GM21723 (cell line): ENCODE measurements around the gene TMEM255B.

Experiments used
- ATAC-seq: cut with Tn5 transposase; IDR thresholded peaks from one replicate; pipeline ENCODE4 v1.9.1; 2021; ENCODE audit warnings: mild to moderate bottlenecking, moderate library complexity; ENCODE audit not compliant: unreplicated experiment

The TMEM255B gene

DNA sequence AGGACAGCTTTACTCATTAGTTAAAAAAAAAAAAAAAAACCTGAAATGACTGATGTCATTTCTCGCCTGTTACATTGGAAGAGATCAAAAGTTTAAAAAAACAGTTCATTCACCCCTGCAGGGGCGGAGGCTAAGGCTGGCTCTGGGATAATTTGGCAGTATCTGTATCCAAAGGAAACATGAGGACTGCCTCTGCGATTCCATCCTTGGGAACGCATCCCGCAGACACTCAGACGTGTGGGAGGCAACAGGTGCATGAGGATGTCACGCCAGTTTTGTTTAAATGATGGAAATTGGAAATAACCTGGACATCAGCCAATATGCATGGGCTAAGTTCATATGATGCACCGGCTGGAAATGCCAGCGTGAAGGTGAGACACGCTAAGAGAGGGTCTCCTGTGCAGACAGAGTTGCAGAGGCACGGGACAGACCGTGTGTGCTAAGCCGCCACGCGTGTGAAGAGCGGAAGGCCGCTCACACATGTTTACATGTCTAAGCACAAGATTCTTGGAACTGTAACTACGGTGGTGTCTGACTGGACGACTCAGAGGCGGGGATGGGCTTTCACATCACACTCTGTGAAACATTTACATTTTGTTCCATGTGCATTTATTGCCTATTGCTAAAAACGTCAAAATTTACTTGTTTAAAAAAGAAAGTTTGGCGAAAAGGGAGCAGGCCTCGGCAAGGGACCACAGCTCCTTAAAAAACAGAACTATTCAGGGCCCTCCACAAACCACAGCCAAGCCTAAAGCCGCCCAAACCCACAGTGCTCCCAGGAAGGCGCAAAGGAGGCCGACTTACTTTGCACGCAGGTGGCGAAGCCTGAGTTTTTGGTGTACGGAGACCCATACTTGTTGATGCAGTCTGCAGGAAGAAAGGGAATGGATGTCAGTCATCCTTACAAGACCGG lies 87.0 kb downstream of the TMEM255B start:
- ATAC-seq = no peak

DNA sequence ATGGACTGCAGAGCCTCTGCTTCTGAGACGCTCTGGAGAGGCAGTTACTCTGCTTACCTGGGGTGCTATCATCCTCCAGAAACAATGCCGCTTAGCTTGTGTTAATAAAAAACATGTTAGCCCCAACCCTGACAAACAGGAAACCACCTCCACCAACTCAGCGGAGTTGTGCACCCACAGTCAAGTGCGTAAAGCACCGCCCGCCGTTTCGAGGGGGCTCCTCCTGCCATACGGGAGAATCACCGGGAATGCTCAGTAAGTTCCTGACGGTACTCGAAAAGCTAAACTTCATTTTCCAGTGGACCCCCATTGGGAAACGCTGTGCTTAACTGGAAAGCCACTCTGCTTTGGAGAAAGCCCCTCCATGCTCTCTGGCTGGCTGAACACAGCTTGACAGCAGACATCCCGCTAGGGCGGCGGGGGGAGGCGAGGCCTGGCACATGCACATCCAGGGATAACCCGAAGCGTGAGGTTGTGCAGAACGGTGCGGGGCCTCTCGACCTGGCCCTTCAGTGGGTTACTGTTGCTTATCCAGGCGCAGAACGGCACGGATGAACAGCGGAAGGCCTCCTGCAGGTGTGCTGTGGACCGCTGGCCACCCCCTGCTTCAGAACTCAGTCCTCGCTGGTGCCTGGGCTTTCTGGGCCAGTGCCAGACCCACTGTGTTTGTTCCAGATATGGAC lies 87.8 kb downstream of the TMEM255B start:
- no peak for ATAC-seq

DNA sequence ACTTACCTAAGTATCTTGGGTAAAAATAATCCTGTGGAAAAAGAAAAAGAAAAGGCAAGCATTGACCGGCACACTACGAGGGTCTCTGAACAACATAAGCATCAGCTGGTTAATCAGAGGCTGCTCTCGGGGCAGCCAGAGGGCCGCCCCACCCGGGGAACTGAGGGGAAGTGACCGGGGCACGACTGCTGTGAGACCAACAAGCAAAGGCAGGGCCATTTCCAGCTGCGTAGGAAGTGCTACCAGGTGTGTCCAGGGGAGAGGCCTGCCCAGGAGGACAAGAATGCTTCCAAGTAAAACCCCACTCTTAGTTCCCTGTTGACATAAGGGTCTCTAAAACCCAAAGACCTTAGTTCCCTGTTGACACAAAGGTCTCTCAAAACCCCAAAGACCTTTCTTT lies 89.0 kb downstream of the TMEM255B start:
- no peak for ATAC-seq

DNA sequence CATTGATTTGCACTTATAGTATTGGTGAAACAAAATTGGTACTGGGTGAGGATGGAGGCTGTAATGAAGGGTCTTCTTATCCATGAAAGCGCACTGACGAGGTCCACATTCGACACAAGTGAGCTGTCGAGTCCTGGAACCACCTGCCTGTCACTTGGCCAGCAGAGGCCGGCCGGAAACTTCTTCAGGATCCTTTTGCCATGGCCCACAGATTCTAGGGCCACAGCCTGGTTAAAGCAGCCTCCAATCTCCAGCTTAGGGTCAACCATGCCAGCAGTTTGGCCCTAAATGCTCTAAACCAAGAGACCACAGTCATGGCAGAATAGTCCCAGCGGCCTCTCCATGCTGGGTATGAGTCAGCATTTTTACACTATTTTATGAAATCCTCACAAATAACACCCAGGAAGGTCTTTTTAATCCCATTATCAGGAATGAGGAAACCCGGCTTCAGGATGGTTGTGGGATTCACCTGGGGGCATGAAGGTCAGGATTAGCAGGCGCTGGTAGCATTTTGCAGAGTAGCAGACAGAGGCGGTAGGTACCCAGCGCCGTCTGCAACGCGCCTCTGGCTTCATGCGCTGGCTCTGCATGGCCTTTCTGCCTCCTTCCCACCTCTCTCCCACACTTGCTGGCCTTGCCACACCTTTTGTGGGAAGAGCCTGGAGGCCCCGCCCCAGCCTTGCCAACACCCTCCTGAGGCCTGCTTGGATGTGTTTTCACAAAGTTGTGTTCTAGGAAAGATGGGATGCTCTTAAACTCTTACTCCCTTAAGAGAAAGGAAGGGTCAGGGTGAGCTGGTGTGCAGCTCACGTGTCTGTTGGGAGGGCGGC lies 89.6 kb downstream of the TMEM255B start:
- no peak for ATAC-seq

DNA sequence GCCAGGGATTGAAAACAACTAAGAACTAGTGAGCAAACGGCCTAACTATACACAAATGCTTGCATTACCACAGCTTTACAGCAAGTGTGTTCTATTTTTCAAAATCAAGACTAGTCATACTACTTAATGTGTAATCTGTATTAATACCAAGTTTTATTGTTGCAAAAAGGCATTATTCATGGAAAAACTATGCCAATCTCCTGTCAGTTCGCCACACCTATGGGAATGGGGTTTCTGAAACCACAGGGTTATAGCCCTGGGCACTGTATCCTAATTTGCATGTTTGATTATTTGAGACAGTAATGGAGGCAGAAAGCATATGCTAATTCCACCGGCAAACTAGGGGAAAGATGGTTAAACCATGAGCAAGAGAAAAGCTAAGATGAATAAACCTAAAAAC lies 90.5 kb downstream of the TMEM255B start:
- no peak for ATAC-seq

DNA sequence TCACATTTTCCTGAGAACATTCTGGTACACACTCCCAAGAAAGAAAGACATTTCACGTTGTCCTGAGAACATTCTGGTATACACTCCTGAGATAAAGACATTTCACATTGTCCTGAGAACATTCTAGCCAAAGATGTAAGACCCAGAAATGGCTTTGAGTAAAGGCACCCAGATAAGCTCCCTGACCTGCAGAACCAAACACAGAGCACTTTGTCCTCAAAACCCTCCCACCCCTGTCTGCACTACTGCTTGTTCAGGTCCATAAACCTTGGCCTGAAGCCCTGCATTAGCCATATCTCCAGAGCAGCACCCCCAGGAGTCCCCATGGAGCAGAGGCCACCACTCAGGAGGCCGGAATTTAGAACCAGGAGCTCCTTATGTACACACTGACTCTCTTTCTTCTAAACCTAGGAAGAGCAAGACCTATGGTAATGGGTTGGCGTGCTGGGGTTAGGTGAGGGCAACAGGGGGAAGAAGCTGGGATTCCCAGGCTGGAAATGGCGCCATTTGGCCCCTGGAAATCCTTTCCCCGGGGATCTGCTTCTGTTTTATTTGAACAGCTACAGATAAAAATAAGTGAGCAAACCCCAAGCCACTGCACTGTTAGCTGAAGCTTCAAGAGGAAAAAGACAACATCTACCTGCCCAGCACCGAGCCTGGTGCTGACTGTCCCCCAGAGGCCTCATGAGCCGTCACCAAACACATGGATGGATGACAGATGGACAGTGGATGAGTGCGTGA lies 91.1 kb downstream of the TMEM255B start:
- ATAC-seq = no peak

DNA sequence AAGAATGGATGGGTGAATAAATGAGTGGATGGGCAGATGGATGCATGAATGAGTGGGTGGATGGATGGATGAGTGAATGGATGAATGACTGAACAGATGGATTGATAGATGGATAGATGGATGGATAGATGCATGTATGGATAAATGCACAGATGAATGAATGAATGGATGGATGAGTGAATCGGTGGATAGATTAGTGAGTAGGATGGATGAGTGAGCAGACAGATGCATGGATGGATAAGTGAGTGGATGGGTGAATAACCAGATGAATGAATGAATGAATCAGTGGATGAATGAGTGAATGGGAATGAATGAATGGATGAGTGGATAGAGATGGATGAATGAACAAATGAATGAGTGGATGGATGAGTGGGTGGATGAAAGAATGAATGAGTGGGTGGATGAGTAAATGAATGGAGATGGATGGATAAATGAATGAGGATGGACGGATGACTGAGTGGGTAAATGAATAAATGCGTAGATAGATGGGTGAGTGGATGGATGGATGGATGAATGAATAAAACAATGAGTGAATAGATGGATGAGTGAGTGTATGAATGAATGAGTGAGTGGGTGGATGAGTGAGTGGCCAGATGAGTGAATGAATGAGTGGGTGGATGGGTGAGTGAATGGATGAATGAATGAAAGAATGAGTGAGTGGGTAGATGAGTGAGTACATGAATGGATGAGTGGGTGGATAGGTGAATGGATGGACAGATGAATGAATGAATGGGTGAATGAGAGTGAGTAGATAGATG lies 91.9 kb downstream of the TMEM255B start:
- ATAC-seq = no peak

DNA sequence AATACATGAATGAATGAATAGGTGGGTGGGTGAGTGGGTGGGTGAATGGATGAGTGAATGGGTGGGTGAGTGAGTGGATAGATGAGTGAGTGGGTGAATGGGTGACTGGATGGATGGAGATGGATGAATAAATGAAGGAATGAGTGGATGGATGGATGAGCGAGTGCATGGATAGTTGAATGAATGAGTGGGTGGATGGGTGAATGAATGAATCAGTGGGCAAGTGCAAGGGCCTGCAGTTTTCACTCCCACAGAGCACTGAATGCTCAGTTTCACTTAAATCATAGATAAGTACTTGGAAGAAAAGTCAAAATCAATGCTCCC lies 92.4 kb downstream of the TMEM255B start:
- ATAC-seq = no peak

DNA sequence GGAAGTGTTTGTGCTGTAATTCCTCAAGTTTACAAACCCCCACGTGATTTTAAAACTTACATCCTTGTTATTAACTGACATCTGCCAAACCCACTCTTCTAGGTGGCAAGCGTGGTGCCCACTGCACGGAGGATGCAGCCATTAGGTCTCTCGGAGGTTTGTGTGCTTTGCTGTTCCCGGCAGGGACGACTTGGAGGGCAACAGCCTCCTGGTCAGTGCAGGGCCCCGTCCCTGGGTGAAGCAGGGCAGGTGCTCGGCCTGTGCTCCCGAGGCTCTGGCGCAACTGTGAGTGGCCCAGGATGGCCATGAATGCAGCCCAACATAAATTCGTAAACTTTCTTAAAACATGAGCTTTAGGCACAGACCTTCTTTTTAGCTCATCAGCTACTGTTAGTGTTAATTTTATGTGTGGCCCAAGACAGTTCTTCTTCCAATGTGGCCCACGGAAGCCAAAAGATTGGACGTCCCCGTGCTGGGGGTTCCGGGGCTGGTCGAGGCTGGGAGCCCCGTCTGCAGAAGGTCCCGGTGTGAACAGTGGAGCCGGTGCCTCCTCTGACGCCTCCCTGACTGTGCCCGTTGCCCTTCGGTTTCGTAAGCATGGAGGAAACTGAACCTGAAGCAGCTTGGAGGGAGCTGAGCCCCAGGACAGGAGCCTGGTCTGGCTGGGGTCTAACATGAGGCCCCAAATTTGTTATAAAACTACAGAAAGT lies 93.0 kb downstream of the TMEM255B start:
- ATAC-seq = no peak

DNA sequence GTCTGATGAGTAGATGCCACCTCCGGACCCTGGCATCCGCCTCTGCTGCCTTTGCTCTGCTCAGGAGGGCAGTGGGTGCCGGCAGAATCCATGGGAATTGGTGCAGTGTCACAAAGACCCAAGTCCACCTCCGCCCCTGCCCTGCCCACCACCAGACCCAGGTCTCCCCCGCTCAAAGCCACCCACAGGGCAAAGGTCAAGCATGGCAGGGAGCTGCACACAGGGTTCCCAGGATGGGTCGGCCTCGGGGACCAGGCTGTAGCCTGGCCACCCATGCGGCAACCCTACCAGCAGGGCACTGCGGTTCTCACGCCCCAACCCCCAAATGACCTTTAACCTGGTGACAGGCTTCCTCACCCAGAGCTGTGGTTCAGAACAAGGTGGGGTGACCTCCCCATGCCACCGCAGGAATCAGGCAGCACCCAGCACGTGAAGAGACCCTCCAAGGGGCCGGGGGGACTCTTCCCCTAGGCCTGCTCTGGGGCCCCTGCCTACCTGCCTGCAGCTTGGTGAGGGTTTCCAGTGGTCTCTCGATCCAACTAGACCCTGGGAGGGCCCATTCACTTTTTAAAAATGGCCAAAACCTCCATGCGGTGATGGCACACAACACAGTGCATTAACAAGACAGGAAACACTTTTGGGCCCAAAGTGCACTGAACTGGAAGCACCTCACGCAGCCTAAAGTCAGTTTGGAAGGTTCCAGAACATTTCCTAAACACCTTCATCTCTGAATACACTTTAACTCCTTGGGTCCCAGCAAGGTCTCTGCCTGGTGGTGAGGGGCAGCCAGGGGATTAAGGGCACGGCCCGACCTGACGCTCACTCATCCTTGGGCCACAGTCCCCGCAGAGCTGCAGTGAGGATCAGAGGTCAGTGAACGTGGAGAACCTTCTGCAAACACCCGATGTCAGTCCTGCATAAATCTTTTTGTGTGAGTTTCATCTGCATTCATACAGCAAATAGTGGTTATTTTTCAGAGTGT lies 93.8 kb downstream of the TMEM255B start:
- ATAC-seq = no peak

DNA sequence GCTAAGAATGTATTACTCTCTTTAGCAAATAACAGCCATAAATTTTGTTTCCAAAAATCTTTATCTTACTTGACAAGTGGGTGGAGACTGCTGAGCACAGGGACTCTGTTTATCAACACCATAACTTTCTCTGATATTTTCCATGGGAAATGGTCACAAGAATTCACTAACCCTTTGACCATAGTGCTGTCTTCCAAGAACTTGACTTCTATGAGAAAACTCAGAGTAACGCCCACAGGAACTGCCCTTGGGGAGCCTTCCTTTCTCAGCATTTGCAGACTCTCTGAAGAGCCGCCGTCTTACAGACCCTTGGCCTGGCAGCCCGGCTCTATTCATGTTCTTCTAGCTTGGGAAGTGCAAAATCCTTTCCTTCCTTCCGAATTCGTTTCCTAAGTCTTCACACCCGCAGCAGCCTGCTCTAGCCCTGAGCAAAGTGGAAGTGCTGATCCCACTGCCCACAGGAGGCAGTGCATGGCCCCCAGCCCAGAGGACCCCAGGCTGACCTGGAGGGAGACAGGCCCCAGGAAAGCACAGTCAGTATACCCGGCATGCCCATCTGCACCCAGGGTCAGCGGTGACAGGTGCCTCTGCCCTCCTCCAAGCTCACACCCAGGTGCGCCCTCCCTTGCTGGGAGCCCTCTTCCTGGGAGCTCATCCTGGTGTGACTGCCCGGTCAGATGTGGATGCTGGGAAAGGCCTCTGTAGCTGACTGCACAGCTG lies 94.7 kb downstream of the TMEM255B start:
- no peak for ATAC-seq

DNA sequence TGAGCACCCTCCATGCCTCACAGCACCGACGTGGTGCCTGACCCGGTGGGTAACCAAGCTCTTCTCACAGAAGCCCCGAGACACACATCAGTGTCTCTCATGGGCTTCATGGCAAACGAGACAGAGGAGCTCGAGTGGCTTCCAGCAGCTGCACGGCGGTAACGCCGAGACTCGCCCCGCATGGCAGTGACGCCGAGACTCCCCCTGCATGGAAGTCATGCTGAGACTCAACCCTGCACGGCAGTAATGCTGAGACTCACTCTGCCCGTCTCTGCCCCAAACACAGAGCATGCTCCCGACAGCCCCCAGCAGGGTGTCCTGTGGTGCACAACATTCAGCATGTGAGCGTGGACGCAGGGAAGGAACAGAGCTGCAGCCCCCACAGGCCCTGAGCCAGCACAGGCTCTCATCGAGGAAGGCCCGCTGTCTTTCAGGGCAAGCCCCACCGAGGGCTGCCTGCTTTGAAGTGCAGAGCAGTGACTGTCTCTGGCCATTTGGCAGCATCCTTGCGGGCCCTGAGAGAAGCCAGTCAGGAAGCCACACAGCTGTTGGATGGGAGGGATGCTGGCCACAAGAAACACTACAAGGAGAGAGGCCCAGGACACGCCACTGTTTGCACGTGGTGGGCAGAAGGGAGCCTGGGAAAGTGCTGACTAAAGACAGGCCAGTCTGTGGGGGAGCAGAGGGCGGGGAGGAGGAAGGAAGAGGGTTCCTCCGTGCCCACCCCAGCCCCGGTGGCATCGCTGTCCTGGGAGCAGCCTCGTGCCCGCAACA lies 95.4 kb downstream of the TMEM255B start:
- no peak for ATAC-seq

DNA sequence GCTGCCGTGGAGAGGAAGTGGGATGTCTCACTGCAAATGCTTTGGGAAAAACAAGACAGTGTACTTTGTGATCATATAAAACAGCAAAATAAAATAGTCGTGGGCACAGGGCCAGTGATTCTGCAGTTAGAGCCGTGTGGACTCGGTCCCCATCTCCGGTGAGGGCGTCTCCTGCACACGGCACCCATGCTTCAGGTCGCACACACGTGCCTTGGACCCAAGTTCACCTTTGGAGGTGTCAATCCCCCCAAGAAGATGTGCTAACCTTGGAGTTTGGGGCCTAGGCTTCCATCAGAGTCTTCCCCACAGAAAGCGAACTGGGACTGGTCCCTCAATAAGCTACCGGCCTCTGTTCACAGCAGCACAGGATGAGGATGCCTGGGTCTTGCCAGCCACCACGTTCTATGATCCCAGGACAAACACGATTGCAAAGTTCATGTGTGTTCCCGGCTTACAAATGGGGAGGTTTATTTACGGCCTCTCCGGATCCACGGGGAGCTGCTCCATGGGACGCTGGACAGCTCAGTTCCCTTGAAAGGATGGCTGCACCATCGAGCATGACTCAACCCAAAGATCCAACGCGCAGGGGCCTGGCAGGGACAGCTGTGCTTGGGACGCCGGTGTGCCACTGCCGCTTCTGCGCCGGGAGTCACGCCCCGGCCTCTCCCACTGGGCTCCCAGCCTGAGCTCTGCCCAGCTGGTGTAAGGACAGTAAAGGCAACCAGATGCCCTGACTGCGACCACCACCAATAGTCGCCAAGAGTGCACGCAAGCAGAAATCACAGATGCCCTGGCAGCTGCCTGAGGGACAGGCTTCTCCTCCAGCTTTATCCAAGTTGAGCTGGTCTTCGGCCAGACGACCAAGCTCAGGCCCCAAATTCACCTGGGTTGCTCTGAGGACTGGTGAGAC lies 96.2 kb downstream of the TMEM255B start:
- ATAC-seq = no peak

DNA sequence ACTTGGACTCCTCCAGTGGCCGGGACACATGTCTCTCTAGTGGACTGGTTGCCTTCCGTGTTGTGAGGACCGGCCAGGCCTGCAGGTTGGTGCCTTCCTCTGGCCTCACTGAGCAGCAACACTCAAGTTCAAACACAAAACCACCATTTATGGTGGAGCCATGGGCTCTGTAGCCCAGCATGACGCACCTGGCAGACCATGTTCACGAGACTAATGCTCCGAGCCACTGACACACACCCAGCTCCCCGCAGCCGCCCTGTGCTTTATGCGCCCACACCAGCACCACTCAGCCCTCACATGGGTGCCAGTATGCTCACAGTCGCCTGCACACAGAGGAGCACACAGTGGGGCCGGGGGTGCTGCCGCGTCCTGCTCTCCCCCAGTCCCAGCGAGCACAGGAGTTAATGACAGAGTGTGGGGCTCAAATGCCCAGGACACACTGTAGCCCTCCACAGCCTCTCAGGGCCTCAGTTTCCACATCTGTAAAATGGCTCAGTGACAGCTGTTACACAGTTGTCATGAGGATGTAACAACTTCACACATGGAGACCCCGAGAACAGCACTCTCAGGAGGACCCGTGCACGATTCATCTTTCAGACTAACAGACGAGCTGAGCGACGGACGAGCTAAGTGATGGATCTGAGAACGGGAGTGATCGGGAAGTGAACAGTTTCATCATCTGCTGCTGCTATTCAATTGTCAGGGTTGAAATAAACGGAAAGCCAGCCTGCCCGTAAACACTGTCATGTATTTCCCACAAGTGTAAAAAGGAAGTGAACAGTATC lies 97.1 kb downstream of the TMEM255B start:
- ATAC-seq = no peak

DNA sequence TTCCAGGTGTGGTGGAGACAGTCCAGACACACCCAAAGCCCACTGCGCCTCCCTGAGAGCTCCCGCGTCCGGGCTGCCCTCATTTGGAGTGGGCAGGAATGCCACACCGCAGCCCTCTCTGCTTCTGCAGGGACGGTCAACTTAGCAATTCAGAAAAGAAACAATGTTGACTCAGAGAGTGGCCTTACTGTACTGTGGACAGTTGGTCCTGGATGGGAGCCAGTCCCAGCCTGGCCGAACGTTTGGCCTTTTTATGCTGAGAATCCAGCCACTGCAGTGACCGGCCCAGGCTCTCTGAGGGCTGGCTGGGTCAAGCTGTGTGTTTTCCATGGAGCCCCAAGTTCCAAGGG lies 97.7 kb downstream of the TMEM255B start:
- ATAC-seq = no peak
